A549 treated with AZD9567 at 1 μM for 4 hours (cell line): Measurements from ENCODE around the gene MALSU1. TPM values are rescaled to one million over a fixed set of nuclear protein-coding genes. Genes with fewer than 3 reads are reported as not detected.

Experiments
- total RNA-seq: library from RNA; stranded (reverse); fragments of 200-300 nt; extraction: Qiagen RNA extraction; gene quantifications from 5 replicates; pipeline ENCODE4 v1.2.3, GENCODE V29; 2022; ENCODE audit not compliant: insufficient read depth

MALSU1 gene
- total RNA-seq, result 54.8 to 104 TPM (median 95.0 TPM) in 5 replicates

GRCh38 chr7:23298885-23299769 is at the start of gene MALSU1:
MALSU1 (plus strand) TSS chr7:23299339; CDS start chr7:23299353, 14 bp downstream.

Other genes with a start within 250 kb of the MALSU1 start
- gene KLHL7, start 193.6 kb upstream of the MALSU1 start, total RNA-seq, result 22.3 to 28.2 TPM (median 25.9 TPM) in 5 replicates
- 27.2 to 53.4 TPM (median 30.3 TPM) in 5 replicates for gene NUP42, start 117.3 kb upstream of the MALSU1 start, total RNA-seq
- gene GPNMB, start 52.6 kb upstream of the MALSU1 start, total RNA-seq, result 2.0 to 9.7 TPM (median 2.1 TPM) in 5 replicates
- gene IGF2BP3, start 171.2 kb downstream of the MALSU1 start, total RNA-seq, result 20.4 to 28.0 TPM (median 25.0 TPM) in 5 replicates
- 76.5 to 163 TPM (median 82.4 TPM) in 5 replicates for gene TRA2A, start 232.6 kb downstream of the MALSU1 start, total RNA-seq